HG02571 (cell line): ENCODE results near the gene TDRD1.

Source experiments
- ATAC-seq: cut with Tn5 transposase; IDR thresholded peaks from one replicate; pipeline ENCODE4 v1.9.1; 2021; ENCODE audit warnings: mild to moderate bottlenecking, moderate library complexity; ENCODE audit not compliant: unreplicated experiment

Gene TDRD1

DNA sequence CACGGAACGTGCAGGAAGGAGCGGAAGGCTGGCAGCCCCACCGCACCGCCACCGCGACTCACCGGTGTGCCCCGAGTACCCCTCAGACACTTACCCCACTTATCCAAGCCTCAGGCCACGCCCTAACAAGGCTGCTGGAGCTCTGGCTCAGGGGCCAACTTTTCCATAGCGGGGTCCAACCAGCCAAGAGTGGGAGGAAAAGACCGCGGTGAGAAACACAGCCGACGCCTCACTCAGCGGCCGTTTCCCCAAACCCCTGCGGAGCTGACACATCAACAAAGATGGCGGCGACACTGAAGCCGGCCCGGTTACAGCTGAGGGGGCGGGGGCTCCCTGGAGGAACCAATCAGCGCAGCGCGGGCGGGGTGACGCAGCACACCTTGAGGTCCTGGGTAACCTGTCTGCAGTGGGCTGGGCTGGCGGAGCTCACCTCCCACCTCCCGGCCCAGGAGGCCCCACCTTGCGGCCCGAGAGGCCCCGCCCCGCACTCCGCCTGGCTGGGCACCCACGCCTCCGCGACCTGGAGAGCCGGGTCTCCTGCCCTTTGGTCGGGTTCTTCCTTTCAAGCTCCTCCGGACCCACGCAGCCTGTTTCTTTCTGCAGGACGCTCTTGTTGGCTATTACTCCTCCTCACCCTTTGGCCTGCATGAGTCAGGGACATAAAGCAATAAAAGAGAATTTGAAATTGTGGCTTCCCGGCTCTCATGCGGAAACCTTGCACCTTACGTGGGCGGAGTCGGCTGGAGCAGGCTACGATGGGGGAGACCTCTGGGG, 5.0 kb upstream of the TDRD1 start, which contains the start of gene CCDC186:
TSS of gene CCDC186 (minus strand) at position 283 of the 774 bp plus-strand sequence. CDS start 10,935 bp downstream, outside the sequence.
- ATAC-seq, result peak; percentile 99

DNA sequence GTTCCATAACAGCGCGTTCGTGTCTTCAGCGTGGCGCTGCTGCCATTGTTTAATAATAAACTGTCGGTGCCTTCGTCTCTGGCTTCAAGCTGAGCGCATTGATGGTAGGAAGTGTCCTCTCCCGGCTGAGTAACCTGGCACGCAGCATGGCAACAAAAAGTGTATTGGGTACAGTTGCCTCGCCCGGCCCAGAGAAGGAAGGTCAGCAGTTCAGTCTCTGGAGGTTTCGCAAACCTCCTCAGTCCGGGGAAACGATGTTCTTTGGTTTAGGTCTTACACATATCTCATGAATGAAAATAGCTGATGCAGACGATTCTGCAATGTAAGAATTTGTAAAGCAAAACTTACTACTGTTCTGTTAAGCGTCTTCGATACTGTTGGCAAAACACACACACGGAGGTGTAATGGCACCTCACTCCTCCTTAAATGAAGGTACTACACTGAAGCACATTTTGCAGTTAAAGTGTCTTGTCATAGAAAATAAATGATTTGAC, 4.4 kb upstream of the TDRD1 start:
- peak; percentile 9 for ATAC-seq

DNA sequence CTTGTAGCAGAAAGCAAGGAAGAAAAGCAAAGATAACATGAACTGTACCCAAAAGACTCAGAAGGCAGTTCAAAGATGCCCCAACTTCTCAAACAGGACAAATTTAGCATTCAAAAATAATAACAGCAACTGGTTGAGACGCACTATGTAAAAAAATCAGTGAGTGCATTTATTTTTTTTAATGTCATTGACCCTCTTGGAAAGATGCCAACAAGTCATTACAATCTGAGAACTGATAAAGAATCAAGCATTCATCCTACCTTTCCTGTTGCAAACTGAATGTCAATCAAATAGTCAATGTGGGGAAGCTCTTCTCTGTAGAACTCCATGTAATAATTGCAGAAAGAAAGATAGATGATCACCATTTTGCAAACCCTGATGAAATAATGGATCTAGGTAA, 3.5 kb upstream of the TDRD1 start:
- ATAC-seq, result no peak

DNA sequence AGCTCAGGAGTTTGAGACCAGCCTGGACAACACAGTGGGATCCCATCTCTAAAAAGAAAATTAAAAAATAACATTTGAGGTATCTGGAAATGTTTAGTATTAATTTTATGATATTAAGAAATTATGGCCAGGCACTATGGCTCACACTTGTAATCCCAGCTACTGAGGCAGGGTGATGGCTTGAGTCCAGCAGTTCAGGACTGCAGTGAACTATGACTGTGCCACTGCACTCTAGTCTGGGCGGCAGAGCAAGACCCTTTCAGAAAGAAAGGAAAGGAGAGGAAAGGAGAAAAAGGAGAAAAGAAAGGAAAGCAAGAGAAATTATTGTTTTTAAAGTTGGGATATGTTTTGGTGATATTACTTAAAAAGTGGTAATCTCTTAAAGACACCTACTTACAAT, 2.6 kb upstream of the TDRD1 start:
- ATAC-seq, result no peak

DNA sequence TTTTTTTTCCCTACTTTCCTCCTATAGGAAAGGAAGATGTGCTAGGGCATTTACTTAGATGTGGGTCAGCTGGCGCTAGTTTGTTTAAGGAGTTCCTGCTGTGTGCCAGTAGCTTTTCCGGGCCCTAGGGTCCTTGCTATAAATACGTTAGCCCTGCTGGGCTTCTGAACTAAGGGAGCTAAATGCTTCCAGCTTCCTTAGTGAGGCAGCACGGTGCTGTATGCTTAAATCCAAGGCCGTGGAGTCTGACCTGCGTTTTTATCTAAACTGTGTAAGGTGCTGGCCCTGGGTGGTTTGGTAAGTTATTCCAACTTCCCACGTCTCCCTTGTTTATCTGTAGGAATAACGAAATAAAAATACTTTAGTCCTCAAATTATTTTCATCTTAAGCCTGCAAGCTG, 594 bp downstream of the TDRD1 start:
- ATAC-seq, result no peak

DNA sequence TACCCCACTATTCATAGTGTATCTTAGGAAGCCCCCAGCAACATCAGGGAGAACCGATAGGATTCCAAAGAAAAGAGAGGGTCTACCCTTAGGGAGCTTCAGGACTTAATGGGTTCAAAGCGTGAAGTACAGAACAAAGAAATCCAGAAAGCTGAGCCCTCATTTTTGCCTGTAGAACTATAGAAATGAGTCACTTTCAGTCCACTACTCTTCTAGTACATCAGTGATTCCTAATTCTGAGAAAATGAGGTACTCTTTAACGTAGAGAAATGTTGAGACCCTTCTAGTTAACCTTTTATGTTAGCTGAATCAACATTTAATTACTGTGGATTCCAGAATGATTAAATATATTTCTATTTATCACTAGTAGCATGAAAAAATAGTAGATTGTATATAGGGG, 1.8 kb downstream of the TDRD1 start:
- no peak for ATAC-seq

DNA sequence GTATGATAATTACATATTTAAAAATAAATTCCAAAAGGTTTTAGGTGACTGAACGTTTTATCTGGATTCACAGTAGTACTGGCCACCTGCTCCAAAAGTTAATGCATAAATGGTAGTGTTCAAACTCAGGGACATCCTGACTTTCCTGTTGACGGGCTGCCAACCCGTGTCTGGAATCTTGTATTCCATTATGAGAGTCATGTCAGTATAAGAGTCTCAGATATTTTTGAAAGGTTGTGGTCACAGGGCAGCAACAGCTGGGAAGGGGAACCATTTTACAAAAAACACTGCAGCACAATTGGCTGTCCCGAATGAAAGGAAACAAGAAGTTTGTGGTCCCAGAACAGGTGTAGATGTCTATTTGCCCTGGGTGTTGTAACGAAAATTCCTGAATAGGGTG, 2.8 kb downstream of the TDRD1 start:
- no peak for ATAC-seq

DNA sequence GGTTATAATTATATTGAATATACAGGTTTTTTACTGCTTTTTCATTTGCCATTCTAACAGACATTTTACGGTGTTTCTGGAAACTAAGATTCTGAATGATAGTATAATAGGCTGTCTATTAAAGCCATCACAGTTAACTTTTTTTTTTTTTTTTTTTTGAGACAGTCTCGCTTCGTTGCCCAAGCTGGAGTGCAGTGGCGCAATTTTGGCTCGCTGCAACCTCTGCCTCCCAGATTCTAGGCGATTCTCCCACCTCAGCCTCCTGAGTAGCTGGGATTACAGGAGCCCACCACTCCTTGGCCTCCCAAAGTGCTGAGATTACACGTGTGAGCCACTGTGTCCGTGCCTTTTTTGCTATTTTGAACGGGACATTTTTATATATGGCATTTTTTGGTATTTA, 4.4 kb downstream of the TDRD1 start:
- no peak for ATAC-seq

DNA sequence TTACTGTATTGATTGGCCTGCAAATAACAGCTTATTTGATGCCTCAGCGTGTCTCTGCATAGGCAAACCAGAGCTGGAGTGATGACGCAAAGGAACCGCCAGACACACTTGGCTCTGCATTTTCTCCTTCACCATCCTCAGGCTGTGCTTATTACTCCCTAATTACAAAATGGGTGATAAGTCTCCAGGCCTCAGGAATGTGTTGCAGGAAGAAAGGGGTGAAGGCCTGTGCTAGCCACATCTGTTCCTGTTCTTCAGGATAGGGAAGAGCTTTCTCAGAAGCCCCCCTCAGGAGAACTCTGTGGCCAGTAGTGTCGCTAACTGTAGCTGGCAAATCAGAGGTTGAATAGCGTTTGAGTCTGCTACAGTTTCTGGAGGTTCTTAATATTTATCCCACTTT, 5.1 kb downstream of the TDRD1 start:
- no peak for ATAC-seq

DNA sequence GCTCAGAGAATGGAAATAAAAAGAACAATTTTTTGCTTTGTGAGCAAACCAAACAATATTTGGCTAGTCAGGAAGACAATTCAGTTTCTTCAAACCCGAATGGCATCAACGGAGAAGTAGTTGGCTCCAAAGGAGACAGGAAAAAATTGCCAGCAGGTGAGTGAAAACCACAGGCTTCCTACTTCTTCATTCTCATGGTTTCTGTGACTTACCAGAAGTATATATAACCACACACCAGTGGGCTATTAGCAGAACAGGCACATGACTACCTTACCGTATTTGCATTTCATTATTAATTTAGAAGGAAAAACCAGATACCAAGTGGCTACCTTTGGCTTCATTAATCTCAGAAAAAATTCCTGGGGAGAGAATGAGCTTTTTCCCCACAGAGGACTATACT, 8.8 kb downstream of the TDRD1 start:
- ATAC-seq, result no peak

DNA sequence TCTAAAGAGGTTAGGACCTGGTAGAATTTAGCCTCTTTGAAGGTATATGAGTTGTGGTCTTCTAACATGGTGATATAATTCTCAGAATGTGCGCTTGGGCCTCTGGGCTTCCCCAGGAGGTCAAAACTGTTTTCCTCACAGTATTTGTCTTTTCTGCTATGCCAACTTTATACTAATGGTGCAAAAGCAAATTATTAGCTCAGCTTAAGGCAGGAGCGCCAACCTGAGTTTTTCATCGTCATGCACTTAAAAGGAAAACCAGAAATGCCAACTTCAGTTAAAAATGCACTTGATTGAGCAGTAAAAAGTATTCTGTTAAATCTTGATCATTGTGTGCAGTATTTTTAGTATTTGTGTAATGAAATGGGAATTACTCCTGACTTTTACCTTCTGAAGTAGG, 9.7 kb downstream of the TDRD1 start:
- no peak for ATAC-seq

DNA sequence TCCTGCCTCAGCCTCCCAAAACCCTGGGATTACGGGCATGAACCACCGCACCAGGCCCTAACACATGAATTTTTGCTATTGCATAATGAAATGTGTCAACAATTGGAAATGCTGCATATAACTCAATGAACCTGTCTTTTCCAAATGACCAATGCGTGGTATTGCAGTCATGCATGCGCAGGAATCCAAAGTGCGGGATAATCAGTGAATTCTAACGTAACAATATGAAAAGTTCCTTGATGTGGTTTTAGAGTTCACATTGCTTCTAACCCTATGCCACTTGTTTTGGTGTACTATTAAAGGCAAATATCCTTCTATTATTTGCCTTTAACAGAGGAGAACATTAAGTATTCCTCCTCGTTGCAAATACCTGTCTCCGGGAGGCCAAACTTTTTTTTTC, 10.5 kb downstream of the TDRD1 start:
- no peak for ATAC-seq

DNA sequence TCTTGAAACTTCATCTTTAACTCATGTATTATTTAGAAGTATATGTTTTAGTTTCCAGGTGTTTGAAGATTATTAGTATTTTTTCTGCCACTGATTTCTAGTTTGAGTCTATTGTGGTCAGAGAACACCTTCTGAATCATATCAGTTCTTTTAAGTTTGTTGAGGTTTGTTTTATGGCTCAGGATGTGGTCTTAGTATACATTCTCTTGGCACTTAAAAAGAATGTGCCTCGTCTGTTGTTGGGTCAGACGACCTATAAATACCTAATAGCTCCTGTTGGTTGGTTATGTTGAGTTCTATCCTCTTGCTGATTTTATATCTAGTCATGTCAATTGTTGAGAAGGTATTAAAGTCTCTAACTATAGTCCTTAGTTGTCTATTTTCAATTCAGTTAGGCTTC, 15.9 kb downstream of the TDRD1 start:
- ATAC-seq, result no peak

DNA sequence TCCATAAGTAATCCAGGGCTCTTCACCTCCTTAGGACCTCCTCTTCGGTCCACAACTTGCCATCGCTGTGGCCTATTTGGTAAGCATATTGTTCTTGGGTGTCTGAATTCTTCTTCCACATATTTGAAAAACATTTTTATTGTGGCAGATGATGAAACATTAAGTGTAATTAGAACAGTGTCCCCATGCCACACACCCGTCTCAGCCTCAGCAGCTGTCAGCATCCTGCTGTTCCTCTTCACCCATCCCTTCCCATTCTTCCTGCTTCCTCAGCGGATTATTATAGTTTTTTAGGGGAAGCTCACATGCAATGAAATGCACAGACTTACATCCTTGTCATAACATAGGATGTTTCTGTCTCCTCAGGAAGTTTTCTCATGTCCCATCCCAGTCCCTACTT, 20.1 kb downstream of the TDRD1 start:
- ATAC-seq, result no peak

DNA sequence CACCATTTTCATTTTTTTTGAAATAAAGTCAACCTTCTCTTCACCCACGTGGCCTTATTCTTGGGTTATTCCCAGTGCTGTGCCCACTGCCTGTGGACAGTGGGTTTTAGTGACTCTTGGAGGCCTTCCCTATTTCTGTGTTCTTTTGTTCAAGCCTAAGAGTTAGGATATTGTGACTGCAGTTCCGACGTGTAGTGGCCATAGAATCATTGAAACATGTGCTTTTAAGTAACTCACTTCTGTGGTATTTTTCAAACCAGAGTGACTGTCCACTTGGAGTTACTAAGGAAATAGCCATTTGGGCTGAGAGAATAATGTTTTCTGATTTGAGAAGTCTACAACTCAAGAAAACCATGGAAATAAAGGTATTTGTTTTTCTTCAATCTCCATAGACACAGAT, 23.7 kb downstream of the TDRD1 start:
- ATAC-seq, result no peak

DNA sequence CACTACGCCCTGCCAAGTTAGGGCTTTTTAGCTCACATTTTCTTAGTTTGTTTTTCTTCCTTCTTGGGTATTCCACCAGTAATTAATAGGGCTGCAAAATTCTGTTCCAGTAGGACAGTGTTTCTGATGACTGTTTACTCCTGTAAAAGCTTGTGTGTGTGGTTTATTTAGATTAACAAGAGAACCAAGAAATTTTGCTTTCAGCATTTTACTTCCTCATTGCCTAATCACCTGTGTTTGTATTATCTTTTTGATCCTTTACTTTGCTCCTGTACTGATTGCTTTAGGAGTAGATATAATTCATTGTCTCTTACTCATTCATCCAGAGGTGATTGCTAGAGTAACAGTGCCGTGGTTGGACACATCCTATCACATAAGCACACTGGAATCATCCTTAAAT, 27.7 kb downstream of the TDRD1 start:
- ATAC-seq, result no peak

DNA sequence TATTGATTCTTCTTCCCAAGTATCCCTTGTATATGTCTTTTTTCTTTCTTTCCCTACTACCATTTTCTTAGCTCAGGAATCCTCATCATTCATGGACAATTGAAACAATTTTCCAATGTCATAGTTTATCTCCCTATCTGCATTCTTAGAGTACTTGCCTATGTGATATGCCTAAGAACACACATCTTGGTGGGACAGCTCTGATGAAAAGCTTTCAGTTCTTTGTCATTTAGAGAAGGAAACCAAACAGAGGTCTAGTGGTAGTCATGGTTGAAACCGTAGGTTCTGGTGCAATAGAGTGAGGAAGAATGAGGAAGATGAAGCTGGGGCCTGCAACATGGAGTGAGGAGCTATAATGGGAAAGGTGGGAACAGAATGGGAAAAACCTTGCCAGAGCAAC, 28.2 kb downstream of the TDRD1 start:
- no peak for ATAC-seq

DNA sequence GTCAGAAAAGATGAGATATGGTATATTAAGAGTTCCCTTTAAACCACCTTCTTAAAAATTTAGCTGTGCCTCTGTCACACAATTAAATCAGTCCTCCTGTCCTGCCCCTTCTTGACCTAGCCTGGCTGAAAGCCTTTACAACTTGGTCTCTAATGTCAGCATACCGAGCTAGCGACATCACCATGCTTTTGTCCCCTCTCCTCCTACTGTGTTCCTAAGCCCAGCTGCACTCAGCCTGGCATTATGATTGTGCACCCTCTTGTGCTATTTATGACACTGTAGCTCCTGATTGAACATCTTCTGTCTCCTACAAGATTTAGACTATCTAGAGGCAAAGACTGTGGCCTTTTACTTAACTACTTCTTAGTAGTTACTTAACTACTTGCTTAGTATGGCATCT, 29.2 kb downstream of the TDRD1 start:
- ATAC-seq, result no peak

DNA sequence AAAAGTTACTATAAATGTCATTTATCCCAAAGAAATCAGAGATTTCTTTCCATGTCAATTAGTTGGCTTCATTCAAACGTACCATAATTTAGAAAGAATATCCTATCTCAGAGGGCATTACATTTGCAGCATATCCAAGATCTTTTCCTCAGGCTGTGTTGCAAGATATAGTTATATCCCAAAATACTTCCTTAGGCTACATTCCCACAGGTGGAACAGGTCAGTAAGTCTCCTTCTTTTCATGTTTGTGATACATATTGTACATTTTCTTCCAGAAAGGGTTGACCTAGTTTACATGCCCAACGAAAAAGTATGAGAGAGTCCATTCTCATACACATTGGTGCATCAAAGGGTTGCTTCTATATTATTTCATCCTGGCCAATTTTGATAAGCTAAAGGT, 33.0 kb downstream of the TDRD1 start:
- no peak for ATAC-seq

DNA sequence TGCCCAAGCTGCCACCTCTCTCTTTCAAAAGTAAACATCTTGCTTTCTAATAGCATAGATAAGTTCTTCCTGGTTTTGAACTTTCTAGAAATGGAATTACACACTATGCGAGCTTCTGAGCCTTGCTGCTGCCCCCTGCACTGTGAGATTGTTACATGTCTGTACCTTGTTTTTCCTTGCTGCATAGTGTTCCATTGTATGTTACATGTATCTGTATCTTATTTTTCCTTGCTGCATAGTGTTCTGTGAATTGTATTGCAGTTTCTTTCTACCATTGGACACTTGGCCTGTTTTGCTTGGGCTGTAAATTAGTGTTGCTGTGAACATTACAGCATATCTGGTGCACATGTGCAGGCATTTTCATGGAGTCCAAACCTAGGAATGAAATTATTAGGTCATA, 35.9 kb downstream of the TDRD1 start:
- ATAC-seq, result no peak

DNA sequence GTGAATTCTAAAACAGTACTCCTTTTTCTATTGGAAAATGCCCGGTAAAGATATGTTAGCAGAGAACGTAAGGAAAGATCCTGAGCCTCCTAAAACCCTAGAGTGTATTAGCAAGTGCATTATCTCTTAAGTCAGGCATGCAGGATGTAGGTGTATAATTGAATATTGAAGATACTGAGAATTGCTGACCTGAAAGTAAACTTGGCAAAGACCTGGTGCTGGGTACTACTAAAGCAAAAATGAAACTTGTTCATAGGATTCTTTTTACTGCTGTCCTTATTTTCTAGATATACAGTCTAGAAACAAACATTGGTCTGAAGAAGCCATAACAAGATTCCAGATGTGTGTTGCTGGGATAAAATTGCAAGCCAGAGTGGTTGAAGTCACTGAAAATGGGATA, 41.1 kb downstream of the TDRD1 start:
- ATAC-seq, result no peak

DNA sequence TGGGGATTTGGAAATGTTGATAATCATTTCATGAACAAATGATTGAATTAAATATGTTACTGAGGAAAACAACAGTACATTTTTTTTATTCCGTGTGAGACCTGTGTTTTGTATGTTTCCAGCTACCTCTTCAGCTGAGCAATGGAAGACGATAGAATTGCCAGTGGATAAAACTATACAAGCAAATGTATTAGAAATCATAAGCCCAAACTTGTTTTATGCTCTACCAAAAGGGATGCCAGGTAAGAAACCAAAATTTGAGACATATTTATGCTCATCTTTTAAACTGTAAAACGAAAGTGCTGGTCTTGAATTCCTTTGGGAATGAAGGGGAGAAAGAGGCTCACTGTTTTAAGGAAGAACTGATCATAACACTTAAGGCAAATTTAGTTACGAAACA, 42.1 kb downstream of the TDRD1 start:
- no peak for ATAC-seq

DNA sequence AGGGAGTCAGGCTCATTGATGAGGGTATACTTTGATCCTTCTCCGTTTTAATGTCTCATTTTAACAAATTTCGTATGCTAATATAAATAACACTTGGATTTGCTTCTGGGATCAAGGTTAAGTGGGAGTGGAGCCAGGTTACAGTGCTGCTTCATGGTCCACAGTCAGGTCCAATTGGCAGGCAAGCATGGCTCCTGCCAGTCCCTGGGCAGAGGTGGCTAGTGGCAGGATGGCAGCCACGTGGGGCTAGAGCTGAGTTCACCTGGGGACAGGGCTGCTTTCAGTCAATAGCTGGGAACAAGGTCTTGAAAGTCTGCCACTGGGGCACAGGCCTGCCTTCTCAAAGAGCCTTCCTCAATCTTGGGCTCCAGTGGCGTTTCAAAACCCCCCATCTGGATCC, 43.9 kb downstream of the TDRD1 start:
- ATAC-seq, result no peak
